Activated CD8-positive, alpha-beta memory T cell treated with anti-CD3 and anti-CD28 coated beads for 48 hours (primary cell): ENCODE data around the gene GSTP1.
"Not testable (repeated sequence)": the region's sequence is repeated elsewhere in the genome, so short reads cannot be mapped to it uniquely, and the experiment has no call there.

ENCODE experiments used
- DNase-seq, 3 experiments: peaks; one replicate each; pipeline ENCODE4 v3.0.0-alpha.2; 2020; ENCODE audit warnings: low read depth in 2 of 3, low spot score in 2 of 3

Gene GSTP1

DNA sequence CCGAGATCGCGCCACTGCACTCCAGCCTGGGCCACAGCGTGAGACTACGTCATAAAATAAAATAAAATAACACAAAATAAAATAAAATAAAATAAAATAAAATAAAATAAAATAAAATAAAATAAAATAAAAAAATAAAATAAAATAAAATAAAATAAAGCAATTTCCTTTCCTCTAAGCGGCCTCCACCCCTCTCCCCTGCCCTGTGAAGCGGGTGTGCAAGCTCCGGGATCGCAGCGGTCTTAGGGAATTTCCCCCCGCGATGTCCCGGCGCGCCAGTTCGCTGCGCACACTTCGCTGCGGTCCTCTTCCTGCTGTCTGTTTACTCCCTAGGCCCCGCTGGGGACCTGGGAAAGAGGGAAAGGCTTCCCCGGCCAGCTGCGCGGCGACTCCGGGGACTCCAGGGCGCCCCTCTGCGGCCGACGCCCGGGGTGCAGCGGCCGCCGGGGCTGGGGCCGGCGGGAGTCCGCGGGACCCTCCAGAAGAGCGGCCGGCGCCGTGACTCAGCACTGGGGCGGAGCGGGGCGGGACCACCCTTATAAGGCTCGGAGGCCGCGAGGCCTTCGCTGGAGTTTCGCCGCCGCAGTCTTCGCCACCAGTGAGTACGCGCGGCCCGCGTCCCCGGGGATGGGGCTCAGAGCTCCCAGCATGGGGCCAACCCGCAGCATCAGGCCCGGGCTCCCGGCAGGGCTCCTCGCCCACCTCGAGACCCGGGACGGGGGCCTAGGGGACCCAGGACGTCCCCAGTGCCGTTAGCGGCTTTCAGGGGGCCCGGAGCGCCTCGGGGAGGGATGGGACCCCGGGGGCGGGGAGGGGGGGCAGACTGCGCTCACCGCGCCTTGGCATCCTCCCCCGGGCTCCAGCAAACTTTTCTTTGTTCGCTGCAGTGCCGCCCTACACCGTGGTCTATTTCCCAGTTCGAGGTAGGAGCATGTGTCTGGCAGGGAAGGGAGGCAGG is at the start of gene GSTP1:
TSS of gene GSTP1 (plus strand) at position 566 of the 958 bp plus-strand sequence. CDS start at position 598, 32 bp downstream.
- DNase-seq: peak; percentile 68 to 84 (median 74)

DNA sequence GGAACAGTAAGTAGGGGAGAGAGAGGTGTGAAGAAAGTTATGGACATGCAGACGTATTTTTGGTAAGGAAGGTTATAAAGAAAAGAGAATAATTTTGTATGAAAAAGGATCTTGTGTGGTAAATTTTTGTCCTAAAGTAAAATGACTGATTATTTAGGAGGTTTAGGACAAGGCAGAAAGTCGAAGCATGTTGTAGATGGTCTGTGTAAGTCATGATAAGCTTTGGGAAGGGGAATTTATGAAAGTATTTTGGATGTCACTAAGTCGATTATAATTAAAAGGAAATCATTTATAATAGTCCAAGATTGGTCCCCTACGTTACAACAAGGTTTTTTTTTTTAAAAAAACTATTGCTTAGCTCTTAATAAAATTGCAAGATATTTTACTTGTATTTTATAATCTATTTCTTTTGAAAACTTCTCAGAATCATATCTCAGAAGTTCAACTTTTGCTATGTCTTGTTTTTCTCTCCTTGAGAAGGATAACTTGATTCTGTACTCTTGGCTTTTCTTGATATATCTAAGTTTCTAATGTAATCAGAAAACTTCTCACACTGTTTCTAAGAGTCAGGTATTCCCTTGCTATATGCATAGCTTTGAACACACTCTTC is 49.4 kb upstream of the GSTP1 start:
- no peak for DNase-seq

DNA sequence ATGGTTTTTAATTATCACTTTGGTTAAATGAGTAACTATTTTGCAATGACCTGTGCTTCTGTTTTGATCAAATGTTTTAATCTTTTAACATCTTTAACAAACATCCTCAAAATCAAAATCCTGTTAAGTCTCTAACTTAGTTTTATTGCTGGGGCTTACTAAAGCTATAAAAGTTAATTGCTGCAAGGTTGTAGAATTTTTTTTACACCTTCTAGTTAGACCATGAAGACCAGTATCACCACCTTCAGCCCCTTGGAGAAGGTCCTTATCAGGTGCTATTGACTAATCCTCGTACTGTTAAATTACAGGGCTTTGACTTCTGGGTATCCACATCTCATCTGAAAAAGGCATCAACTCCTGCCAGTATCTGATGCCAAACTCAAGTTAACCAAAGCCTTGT is 48.1 kb upstream of the GSTP1 start:
- DNase-seq: no peak

DNA sequence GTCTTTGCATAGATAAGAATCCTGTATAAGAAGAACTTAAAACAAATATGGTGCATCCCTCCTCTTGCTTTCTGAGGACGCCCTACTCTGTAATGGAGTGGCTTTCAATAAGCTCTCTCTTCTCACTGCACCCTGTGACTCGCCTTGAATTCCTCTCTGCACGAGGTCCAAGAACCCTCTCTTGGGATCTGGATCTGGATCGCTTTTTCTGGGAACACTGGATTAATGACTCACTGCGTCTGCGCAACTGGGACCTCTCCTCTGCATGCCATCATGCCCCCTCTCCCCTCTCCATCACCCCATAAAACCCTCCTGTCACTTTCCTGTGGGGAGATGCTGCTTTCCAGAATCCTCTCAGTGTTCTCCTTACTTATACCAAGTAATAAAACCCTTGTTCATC is 45.3 kb upstream of the GSTP1 start:
- no peak for DNase-seq

DNA sequence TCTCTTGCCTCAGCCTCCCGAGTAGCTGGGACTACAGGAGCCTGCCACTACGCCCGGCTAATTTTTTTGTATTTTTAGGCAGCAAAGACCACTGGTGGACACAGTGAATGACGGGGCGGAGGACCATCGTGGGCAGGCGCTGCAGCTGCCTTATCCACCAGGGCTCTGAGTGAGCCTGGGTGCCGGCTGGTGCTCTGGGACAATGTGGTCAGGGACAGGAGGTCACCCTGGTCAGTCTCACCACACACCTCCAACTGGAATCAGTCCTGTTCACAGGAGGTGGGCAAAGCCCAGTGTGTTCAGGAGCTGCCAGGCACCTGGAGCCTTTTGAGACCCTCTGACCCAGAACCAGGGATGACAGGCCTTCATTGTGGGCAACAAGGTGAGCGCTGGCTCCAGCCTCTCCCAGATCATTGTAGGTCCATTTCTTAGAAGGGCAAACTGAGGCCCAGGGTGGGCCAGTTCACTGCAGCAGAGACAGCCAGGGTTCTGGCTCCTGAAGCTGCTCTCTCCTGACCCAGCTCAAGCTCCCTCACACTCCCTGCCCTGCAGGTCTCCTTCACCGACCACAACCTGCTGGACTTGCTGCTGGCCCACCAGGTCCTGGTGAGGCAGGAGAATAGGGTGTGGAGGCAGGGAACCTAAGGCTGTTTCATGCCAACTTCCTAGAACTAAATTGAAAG is 44.6 kb upstream of the GSTP1 start:
- no peak for DNase-seq

DNA sequence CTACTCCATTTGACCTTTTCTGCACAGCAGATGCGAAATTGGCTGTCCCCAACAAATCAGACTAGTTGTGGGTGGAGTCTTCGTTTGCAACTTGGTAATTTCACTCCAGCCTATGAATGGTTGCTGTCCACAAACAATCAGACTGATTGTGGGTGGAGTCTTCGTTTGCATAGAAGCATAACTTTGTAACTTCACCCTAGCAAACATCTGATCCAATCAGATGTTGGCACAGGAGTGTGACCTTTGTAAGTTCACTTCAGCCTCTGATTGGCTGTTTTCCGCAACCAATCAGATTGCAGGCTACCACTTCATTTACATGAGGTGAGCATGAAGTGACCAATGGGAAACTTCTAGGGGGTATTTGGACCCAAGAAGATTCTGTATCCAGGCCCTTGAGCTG is 44.1 kb upstream of the GSTP1 start:
- DNase-seq: no peak

DNA sequence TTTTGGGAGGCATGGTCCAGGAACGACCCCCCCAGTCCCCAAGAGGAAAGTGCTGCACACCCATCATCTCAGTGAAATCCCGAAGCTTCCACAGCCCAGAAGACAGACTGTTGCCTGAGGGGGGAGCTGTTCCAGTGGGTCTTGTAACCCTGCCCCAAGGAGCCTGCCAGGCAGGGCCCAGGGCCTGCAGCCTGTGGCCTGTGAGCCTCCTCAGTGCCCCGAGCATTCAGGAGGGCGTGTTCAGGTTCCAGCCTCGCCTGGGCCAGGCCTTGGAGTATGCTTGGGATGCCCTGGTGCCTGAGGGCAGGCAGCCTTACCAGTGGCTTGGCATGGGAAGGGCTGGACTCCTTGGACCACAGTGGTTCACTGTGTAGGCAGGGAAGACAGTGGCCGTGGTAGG is 42.4 kb upstream of the GSTP1 start:
- DNase-seq: no peak

DNA sequence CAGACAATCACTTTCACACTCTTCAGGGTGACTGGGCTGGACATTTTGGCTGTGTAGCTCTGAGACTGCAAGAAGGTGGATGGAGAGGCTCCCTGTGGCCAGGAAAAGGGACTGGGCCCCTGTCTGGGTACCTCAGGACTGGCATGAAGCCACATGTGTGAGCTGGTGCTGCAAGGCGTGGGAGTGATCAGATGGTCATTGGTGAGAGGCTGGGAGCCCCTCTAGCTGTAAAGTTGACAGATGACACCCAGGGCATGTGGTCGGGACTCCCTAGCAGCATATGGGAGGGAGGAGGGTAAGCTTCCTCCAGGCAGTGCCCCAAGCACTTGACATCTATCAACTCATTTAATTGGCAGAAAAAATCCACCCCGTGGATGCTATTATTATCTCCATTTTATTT is 41.4 kb upstream of the GSTP1 start:
- no peak for DNase-seq

DNA sequence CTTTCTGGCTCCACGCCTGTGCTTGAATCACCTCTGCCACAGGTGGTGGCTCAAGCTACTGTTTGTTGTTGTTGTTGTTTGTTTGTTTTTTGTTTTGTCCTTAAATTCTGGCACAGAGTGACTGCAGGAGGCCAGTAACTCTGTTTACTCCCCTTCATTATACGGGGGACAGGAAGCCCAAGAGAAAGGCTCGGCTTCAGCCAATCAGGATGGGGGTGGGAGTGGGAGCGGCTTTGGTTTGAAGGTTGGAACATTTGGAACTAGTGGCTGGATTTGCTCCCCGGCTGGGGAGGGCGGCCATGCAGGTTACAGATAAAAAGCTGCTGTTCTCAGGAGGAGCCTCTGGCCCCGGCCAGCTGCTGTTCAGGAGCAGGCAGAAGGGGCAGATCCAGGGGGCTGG is 40.6 kb upstream of the GSTP1 start:
- no peak for DNase-seq

DNA sequence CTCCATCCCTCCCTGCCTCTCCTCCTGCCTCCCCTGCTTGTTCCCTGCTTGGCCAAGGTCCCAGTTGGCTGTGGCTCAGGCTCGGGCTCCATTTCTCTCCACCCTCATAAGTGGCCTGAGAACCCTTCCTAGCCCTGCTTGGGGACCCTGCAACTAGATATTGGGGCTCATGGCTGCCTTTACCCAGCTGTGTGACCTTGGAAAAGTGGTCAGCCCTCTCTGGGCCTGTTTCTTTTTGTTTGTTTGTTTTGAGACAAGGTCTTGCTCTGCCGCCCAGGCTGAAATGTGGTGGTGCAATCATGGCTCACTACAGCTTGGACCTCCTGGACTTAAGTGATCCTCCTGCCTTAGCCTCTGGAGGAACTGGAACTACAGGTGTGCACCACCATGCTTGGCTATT is 40.0 kb upstream of the GSTP1 start:
- DNase-seq: no peak

DNA sequence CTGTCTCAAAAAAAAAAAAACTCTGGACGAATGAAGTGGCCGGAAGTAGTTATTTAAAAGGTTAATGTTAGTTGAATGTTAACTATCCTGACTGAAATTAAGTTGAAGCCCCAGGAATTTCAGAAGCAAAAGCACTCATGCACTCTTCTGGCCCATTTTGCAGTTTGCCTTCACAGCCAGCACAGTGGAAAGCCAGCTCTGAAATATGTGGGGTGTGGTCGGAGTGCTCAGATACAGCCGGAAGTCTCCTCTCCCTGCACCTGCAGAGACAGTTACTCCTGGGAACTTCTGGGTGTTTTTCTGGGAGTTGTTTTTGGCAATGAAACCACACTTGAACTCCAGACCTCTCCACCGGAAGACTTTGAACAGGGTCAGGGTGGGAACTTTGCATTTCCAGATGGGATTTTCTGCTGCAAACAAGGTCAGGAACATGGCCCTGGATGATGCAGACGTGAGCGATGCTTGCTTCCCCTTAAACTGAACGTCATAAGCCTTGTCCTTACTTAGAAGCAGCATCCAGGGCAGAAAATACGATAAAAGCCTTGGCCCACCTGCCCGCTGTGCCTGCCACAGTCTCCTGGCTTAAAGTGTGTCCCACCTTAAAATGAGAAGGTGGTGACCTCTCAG is 38.9 kb upstream of the GSTP1 start:
- no peak for DNase-seq

DNA sequence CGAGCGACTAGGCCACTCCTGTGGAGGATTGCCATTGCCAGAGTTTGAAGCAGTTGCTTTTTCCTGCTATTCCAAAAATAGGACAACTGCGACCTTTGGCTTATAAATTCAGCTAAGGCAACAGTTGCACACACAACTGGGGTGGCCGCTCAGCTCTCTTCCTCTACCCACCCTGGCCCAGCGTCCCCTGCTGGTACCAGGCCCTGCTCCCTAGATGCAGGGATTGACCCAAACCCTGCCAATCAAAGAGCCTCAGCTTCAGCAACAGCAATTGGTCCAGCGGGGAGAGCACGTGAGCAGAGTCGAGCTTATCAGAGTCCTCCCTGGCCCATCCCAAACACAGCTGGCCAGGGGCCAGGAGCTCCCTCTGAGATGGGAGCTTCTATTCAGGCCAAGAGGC is 38.3 kb upstream of the GSTP1 start:
- no peak for DNase-seq

DNA sequence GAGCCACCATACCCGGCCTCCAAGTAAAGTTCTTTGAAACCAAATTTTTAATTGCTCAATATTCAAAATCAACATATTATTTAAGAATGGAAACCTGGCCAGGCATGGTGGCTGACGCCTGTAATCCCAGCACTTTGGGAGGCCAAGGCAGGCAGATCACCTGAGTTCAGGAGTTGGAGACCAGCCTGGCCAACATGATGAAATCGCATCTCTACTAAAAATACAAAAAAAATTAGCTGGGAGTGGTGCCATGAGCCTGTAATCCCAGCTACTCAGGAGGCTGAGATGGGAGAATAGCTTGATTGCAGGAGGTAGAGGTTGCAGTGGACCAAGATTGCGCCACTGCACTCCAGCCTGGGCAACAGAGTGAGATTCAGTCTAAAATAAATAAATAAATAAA is 35.5 kb upstream of the GSTP1 start:
- not testable (repeated sequence) for DNase-seq

DNA sequence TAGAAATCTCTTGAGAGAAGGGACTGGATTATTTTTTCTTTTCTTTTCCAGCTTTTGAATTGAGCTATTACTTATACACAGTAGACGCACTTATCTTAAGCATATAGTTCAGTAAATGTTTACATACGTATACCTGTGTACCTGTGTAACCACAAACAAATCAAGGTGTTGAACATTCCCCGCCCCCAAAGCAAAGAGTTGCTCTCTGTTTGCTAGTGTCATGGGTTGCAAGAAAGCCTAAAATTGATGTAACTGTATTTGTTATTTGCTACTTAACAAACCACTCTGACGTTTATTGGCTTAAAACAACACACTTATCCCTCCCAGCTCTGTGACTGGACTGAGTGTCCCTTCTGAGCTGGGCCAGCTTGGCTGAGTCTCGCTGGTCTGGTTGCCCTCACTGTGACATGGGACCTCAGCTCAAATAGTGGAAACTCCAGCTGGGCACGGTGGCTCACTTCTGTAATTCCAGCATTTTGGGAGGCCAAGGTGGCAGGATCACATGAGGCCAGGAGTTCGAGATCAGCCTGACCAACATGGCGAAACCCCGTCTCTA is 35.0 kb upstream of the GSTP1 start:
- no peak for DNase-seq

DNA sequence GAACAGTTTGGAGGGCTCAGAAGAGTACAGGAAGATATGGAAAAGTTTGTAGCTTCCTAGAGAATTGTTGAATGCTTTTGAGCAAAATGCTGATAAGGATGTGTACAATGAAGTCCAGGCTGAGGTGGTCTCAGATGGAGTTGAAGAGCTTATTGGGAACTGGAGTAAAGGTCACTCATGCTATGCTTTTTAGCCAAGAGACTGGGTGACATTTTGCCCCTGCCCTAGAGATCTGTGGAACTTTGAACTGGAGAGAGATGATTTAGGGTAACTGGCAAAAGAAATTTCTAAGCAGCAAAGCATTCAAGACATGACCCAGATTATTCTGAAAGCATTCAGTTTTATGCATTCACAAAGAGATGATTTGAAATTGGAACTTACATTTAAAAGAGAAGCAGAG is 32.5 kb upstream of the GSTP1 start:
- DNase-seq: no peak

DNA sequence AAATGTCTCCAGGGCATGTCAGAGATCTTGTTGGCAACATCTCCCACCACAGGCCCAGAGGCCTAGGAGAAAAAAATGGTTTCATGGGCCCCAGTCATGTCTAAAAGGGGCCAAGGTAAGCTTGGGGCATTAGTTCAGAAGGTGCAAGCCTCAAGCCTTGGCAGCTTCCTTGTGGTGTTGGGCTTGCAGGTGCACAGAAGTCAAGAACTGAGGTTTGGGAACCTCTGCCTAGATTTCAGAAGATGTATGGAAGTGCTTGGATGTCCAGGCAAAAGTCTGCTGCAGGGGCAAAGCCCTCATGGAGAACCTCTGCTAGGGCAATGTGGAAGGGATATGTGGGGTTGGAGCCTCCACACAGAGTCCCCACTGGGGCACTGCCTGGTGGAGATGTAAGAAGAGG is 31.9 kb upstream of the GSTP1 start:
- not testable (repeated sequence) for DNase-seq

DNA sequence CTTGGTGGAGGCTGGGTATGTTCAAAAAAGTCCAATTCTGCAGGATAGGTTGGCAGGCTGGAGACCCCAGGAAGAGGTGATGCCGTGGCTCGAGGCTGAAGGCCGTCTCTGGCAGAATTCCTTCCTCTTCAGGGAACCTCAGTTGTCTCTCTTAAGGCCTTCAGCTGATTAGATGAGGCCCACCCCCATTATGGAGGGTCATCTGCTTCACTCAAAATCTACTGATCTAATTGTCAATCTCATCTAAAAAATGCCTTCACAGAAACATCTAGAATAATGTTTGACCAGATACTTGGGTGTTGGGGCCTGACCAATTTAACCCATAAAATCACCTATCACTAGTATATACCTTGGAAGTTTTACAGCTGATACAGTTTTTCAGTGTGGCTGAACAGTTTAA is 27.4 kb upstream of the GSTP1 start:
- DNase-seq: no peak

DNA sequence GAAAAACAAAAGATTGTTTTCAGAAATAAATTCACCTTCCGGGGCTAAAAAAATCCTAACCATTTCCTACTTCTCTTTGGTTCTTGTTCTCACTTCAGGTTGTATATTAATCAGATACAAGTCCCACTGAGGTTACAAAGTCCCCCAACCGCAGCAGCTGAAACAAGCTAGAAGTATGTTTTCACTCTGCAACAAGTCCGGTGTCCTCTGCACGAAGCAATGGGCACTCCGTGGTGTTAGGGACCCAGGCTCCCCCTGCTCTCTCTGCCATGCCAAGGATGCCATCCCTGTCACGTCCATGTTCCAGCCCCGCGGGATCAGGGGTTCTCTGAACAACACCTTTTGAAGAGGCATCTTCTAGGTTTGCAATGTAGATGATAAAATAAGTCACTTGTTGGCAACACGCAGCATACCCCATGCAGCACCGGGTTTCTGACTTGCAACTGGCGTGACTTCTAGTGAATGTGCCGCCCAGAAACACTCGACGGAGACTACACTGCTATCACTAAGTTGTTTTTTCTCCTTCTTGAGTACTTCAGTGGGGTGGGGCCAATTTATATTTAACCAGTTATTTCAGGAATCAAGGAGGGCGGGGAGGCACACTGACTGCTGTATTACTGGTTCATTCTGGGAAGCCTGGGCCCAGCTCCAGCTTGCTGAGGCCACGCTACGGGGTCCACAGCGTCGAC is 25.4 kb upstream of the GSTP1 start:
- DNase-seq: no peak

DNA sequence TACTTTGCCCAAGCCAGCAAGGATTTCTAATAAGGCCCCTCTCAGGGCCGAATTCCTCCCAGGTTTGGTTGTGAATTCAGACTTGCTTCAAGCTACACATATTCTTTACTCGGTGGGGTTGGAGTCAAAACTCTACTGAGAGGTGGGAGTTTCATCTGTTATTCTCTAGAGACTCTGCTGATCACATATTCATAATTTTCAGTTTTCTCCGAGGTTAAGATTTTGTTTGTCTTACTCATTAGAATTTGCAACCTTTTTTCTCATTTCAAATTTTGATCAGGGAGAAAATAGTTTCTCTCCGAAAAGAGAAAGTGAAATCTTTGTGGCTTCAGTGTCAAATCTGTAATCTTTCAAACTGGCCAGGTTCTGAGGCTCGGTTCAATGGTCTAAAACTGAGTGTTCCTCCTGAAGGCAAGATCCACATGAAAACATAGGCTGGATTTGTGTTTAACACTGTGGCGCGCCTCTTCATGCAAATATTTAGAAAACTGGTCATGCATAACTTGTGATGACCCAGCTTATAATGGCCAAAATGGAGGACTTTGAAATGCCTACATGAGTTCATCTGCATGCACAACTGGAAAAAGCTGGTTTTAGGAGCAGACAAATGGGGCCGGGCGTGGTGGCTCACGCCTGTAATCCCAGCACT is 21.5 kb upstream of the GSTP1 start:
- DNase-seq: no peak
